ENCODE measurements around the gene RHCE. TPM values are rescaled to one million over a fixed set of nuclear protein-coding genes. Genes with fewer than 3 reads are reported as not detected.
"Not testable (repeated sequence)": the region's sequence is repeated elsewhere in the genome, so short reads cannot be mapped to it uniquely, and the experiment has no call there.

RHCE gene
- total RNA-seq, 1 experiment from 2014 or later: not detected

- CTCF ChIA-PET; DNase-seq (ENCODE audit: low spot score); BruUV-seq (replicated peaks); H3K27ac ChIP-seq (ENCODE audit: low read depth, low read length, poor library complexity, severe bottlenecking); POLR2A ChIA-PET (ENCODE audit: low non-redundant PET); intact Hi-C loops (cut with micrococcal nuclease; ENCODE audit: unreplicated experiment); H3K36me3 ChIP-seq (ENCODE audit: insufficient read depth, low read length, poor library complexity, severe bottlenecking); H3K27me3 ChIP-seq (replicated peaks; ENCODE audit: insufficient read depth, low read depth, low read length, poor library complexity); H3K4me3 ChIP-seq (ENCODE audit: low read depth, low read length, poor library complexity, severe bottlenecking); H3K4me1 ChIP-seq (ENCODE audit: insufficient read depth, low read length, poor library complexity, severe bottlenecking); H3K9me3 ChIP-seq (ENCODE audit: low read depth, low read length, poor library complexity, severe bottlenecking): not testable (repeated sequence)
Observed at GRCh38 chr1:25397549-25397948, 23.1 kb downstream of the RHCE start.

GRCh38 chr1:25392841-25393240 is 27.8 kb downstream of the RHCE start:
- Histone ChIP-seq H3K36me3 (ENCODE audit: insufficient read depth, low read length, poor library complexity, severe bottlenecking) (no peaks in the 10 kb centered on the region), H3K4me1 (ENCODE audit: insufficient read depth, low read length, poor library complexity, severe bottlenecking) (no peaks in the 10 kb centered on the region), H3K27ac (ENCODE audit: low read depth, low read length, poor library complexity, severe bottlenecking) (no peak overlapping the region), H3K9me3 (ENCODE audit: low read depth, low read length, poor library complexity, severe bottlenecking) (no peaks in the 10 kb centered on the region), H3K27me3 (replicated peaks; ENCODE audit: insufficient read depth, low read depth, low read length, poor library complexity) (no peaks in the 10 kb centered on the region), H3K4me3 (ENCODE audit: low read depth, low read length, poor library complexity, severe bottlenecking) (no peak overlapping the region)
- DNase-seq (ENCODE audit: low spot score): no peak
- POLR2A ChIA-PET (ENCODE audit: low non-redundant PET): no interaction called here
- CTCF ChIA-PET: no interaction called here
- no TSS peak for BruUV-seq (replicated peaks)
- intact Hi-C loops (cut with micrococcal nuclease; ENCODE audit: unreplicated experiment): no loop called here
- TF ChIP-seq, protein P1, sequence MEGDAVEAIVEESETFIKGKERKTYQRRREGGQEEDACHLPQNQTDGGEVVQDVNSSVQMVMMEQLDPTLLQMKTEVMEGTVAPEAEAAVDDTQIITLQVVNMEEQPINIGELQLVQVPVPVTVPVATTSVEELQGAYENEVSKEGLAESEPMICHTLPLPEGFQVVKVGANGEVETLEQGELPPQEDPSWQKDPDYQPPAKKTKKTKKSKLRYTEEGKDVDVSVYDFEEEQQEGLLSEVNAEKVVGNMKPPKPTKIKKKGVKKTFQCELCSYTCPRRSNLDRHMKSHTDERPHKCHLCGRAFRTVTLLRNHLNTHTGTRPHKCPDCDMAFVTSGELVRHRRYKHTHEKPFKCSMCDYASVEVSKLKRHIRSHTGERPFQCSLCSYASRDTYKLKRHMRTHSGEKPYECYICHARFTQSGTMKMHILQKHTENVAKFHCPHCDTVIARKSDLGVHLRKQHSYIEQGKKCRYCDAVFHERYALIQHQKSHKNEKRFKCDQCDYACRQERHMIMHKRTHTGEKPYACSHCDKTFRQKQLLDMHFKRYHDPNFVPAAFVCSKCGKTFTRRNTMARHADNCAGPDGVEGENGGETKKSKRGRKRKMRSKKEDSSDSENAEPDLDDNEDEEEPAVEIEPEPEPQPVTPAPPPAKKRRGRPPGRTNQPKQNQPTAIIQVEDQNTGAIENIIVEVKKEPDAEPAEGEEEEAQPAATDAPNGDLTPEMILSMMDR (conservative IDR thresholded peaks at IDR 0.05; ENCODE audit: low read depth, low read length): no peak
- TF ChIP-seq EZH2 (IDR thresholded peaks at IDR 0.05; ENCODE audit: borderline replicate concordance, low read depth, low read length, poor library complexity, severe bottlenecking): no peak

GRCh38 chr1:25389721-25390120 is 30.9 kb downstream of the RHCE start:
- H3K27me3 ChIP-seq (replicated peaks; ENCODE audit: insufficient read depth, low read depth, low read length, poor library complexity); H3K27ac ChIP-seq (ENCODE audit: low read depth, low read length, poor library complexity, severe bottlenecking); H3K4me3 ChIP-seq (ENCODE audit: low read depth, low read length, poor library complexity, severe bottlenecking); CTCF ChIA-PET; POLR2A ChIA-PET (ENCODE audit: low non-redundant PET); intact Hi-C loops (cut with micrococcal nuclease; ENCODE audit: unreplicated experiment); BruUV-seq (replicated peaks); H3K4me1 ChIP-seq (ENCODE audit: insufficient read depth, low read length, poor library complexity, severe bottlenecking); H3K36me3 ChIP-seq (ENCODE audit: insufficient read depth, low read length, poor library complexity, severe bottlenecking); H3K9me3 ChIP-seq (ENCODE audit: low read depth, low read length, poor library complexity, severe bottlenecking); DNase-seq (ENCODE audit: low spot score): not testable (repeated sequence)

GRCh38 chr1:25388691-25389090 is 31.9 kb downstream of the RHCE start:
- H3K4me3 ChIP-seq (ENCODE audit: low read depth, low read length, poor library complexity, severe bottlenecking); POLR2A ChIA-PET (ENCODE audit: low non-redundant PET); intact Hi-C loops (cut with micrococcal nuclease; ENCODE audit: unreplicated experiment); BruUV-seq (replicated peaks); H3K27ac ChIP-seq (ENCODE audit: low read depth, low read length, poor library complexity, severe bottlenecking); H3K4me1 ChIP-seq (ENCODE audit: insufficient read depth, low read length, poor library complexity, severe bottlenecking); H3K36me3 ChIP-seq (ENCODE audit: insufficient read depth, low read length, poor library complexity, severe bottlenecking); CTCF ChIA-PET; H3K27me3 ChIP-seq (replicated peaks; ENCODE audit: insufficient read depth, low read depth, low read length, poor library complexity); DNase-seq (ENCODE audit: low spot score); H3K9me3 ChIP-seq (ENCODE audit: low read depth, low read length, poor library complexity, severe bottlenecking): not testable (repeated sequence)

- BruUV-seq (replicated peaks); intact Hi-C loops (cut with micrococcal nuclease; ENCODE audit: unreplicated experiment); POLR2A ChIA-PET (ENCODE audit: low non-redundant PET); H3K27ac ChIP-seq (ENCODE audit: low read depth, low read length, poor library complexity, severe bottlenecking); H3K4me3 ChIP-seq (ENCODE audit: low read depth, low read length, poor library complexity, severe bottlenecking); H3K4me1 ChIP-seq (ENCODE audit: insufficient read depth, low read length, poor library complexity, severe bottlenecking); DNase-seq (ENCODE audit: low spot score); H3K27me3 ChIP-seq (replicated peaks; ENCODE audit: insufficient read depth, low read depth, low read length, poor library complexity); H3K9me3 ChIP-seq (ENCODE audit: low read depth, low read length, poor library complexity, severe bottlenecking); H3K36me3 ChIP-seq (ENCODE audit: insufficient read depth, low read length, poor library complexity, severe bottlenecking): not testable (repeated sequence)
- CTCF ChIA-PET: interaction anchor here (0.7 kb wide), 1 partner anchor 134 kb away, joined by 3 read pairs; no protein-coding TSS in a partner anchor
Observed at GRCh38 chr1:25387096-25387495, 33.5 kb downstream of the RHCE start.

DNA sequence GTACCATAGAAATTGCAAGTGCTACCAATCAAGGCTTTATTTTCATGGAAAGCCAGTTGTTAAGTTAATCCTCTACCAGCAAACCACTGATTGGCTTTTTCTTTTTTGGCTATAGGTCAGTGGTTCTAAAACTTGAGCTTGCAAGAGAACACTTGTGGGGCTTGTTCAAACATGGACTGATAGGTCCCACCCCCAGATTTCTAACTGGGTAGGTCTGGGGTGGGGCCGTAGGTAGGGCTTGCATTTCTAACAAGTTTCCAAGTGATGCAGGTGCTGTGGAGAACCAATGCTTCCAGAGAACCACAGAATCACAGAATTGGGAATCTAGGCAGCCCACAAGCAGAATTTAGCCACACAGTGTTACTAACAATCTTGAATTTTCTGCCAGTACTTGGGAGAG is 36.8 kb downstream of the RHCE start:
- H3K36me3 ChIP-seq (ENCODE audit: insufficient read depth, low read length, poor library complexity, severe bottlenecking); H3K9me3 ChIP-seq (ENCODE audit: low read depth, low read length, poor library complexity, severe bottlenecking); H3K27me3 ChIP-seq (replicated peaks; ENCODE audit: insufficient read depth, low read depth, low read length, poor library complexity); intact Hi-C loops (cut with micrococcal nuclease; ENCODE audit: unreplicated experiment); H3K27ac ChIP-seq (ENCODE audit: low read depth, low read length, poor library complexity, severe bottlenecking); CTCF ChIA-PET; H3K4me1 ChIP-seq (ENCODE audit: insufficient read depth, low read length, poor library complexity, severe bottlenecking); BruUV-seq (replicated peaks); DNase-seq (ENCODE audit: low spot score); POLR2A ChIA-PET (ENCODE audit: low non-redundant PET); H3K4me3 ChIP-seq (ENCODE audit: low read depth, low read length, poor library complexity, severe bottlenecking): not testable (repeated sequence)

GRCh38 chr1:25383090-25383489 is 37.5 kb downstream of the RHCE start:
- H3K27me3 ChIP-seq (replicated peaks; ENCODE audit: insufficient read depth, low read depth, low read length, poor library complexity); POLR2A ChIA-PET (ENCODE audit: low non-redundant PET); H3K9me3 ChIP-seq (ENCODE audit: low read depth, low read length, poor library complexity, severe bottlenecking); BruUV-seq (replicated peaks); DNase-seq (ENCODE audit: low spot score); H3K27ac ChIP-seq (ENCODE audit: low read depth, low read length, poor library complexity, severe bottlenecking); H3K36me3 ChIP-seq (ENCODE audit: insufficient read depth, low read length, poor library complexity, severe bottlenecking); intact Hi-C loops (cut with micrococcal nuclease; ENCODE audit: unreplicated experiment); H3K4me1 ChIP-seq (ENCODE audit: insufficient read depth, low read length, poor library complexity, severe bottlenecking); CTCF ChIA-PET; H3K4me3 ChIP-seq (ENCODE audit: low read depth, low read length, poor library complexity, severe bottlenecking): not testable (repeated sequence)

Measured in A673 (cell line).